GM21825 (cell line): ENCODE data around the gene PCK2.
A peak's percentile ranks its signal among the peaks of the same experiment; 100 is the strongest.

Experiments used
- ATAC-seq: cut with Tn5 transposase; IDR thresholded peaks from one replicate; pipeline ENCODE4 v1.9.1; 2021; ENCODE audit warnings: mild to moderate bottlenecking, moderate library complexity; ENCODE audit not compliant: unreplicated experiment

The PCK2 gene

DNA sequence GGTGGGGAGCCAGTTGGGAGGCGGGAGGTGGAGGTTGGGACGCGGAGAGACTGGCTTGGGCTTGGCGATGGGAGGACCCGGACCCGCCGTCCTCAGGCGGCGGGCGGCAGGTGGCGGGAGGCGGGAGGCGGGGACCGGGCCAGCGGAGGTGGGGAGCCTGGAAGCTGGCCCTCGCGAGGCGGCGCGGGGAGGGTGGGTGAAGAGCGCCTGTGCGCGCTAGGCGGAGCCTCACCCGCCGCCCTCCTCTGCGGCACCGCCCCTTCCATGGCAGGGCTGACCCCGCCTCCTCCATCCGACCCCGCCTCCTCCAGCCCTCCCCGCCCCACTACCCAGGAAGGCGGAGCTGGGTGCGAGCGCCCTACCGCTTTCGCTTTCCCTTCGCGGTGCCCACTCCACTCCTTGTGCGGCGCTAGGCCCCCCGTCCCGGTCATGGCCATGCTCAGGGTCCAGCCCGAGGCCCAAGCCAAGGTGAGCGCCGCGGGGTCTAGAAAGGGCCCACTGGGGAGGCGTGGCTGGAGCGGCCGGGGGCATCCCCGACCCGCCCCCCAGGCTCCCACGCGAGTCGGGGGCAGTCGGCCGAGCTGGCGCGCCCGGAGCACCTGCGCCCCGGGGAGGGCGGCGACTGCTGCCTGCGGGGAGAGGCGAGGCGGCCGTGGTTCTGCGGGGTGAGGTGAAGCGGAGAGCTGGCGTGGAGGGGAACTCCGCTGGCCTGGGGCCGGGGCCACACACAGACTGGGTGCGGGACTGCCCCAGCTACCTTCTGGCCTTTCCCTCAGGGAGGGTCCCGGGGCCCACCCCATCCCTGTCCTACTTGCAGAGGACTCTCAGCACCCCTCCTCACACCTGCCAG lies 41.9 kb downstream of the PCK2 start, which contains the start of gene PSME1:
Gene PSME1 (plus strand): TSS at position 361 of the 850 bp plus-strand sequence. CDS start 69 bp downstream, at position 430.
- ATAC-seq = peak; percentile 84

DNA sequence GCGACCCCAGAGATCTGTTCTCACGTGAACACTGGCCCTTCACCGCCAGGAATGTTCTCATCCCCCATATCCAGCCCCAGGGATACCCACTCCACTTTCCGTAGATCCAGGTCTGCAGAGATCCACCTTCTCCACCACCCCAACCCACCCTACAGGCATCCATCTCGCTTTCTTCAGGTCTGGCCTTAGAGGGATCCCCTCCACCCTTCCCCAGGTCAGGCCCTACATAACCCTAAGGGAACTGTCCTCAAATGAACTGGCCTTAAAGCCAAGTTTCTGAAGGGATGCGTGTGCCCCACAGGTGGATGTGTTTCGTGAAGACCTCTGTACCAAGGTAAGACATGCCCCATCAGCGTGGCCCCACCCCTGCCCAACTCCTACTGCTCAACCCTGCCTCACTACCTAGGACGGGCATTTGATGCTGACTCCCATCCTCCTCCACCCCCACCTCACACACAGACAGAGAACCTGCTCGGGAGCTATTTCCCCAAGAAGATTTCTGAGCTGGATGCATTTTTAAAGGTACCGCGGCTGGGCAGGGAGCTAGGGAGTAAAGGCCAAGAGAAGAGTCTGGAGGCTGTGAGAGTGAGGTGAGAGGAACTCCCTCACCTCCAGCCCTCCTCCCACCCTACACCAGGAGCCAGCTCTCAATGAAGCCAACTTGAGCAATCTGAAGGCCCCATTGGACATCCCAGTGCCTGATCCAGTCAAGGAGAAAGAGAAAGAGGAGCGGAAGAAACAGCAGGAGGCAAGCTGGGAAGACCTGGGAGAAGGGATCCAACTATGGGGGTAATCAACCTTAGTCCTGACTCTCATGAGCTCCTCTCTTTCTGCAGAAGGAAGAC lies 42.8 kb downstream of the PCK2 start:
- no peak for ATAC-seq

DNA sequence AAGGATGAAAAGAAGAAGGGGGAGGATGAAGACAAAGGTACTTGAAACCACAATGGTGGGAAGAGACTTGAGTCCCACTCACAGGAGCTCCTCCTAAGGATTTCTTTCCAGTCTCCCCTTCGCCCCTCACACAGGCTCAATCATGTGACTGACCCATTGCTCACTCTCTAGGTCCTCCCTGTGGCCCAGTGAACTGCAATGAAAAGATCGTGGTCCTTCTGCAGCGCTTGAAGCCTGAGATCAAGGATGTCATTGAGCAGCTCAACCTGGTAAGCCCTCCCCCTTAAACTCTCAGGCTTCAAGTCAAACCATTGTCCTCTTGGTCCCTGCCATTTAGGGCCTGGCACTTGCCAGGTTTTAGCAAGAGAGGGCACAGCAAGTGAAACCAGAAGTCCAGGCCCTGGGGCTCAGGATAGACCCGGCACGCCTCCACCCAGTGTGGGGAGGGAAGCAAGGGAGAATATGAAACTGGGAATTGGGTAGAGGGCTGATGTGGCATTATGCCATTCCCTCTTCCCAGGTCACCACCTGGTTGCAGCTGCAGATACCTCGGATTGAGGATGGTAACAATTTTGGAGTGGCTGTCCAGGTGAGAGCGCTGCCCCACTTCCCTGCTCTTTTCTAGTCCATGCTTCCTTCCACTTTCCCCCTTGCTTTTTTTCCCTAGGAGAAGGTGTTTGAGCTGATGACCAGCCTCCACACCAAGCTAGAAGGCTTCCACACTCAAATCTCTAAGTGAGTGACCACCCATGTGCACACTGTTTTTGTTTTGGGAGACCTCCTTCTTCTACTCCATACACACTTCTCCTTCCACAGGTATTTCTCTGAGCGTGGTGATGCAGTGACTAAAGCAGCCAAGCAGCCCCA lies 43.7 kb downstream of the PCK2 start:
- no peak for ATAC-seq

DNA sequence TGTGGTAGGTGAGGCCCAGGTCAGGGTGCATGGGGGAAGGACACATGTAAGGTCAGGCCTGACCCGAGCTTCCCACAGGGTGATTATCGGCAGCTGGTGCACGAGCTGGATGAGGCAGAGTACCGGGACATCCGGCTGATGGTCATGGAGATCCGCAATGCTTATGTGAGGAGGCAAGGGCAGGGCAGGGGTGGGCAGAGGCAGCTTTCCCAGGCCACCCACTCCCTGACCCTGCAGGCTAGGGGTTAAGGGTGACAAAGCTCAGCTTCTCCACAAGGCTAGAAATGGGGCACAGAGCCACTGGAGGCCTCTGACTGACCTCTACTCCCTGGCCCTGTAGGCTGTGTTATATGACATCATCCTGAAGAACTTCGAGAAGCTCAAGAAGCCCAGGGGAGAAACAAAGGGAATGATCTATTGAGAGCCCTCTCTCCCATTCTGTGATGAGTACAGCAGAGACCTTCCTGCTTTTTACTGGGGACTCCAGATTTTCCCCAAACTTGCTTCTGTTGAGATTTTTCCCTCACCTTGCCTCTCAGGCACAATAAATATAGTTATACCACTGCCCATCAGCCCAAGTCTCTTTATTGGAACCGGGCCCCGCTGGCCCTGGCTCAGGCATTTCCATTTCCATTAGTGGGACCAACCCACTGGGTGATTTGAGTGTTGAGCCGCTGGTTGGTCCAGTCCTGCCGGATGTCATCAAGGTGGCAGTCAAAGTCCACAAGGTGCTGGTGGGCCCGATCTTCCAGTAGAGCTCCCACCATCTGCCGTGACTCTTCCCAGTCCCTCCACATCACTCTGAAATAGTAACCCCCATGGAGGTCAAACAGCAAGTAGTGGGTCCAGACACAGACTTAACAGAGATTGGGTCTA lies 44.5 kb downstream of the PCK2 start:
- no peak for ATAC-seq

DNA sequence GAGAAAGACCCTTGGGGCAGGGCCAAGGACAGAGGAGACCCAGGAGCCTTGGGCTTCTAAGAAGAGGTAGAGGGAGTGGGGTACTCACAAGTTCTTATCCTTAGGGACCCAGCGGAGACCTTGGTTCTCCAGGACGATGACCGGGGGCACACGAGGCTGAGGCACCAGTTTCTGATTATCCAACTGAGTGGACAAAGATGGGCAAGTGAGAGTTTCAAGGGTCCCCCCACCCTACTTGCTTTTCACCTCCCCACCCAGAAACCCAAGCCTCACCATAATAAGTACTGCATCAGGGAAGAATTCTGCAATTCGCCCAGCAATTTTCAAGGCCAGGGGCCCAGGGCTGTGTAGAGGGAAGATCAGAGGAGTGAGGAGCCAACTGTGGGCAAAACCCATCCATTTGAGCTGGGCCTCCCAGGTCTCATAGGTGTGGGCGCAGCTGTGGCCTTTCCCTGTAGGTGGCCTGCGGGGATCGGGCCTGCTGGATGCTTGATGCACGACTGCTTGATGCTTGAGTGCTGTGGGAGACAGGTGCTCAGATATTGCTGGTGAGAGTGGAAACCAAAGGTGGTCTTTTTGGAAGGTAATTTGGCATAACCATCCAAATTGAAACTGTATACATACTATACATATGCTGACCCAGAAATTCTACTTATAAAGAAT lies 45.3 kb downstream of the PCK2 start:
- ATAC-seq = no peak

DNA sequence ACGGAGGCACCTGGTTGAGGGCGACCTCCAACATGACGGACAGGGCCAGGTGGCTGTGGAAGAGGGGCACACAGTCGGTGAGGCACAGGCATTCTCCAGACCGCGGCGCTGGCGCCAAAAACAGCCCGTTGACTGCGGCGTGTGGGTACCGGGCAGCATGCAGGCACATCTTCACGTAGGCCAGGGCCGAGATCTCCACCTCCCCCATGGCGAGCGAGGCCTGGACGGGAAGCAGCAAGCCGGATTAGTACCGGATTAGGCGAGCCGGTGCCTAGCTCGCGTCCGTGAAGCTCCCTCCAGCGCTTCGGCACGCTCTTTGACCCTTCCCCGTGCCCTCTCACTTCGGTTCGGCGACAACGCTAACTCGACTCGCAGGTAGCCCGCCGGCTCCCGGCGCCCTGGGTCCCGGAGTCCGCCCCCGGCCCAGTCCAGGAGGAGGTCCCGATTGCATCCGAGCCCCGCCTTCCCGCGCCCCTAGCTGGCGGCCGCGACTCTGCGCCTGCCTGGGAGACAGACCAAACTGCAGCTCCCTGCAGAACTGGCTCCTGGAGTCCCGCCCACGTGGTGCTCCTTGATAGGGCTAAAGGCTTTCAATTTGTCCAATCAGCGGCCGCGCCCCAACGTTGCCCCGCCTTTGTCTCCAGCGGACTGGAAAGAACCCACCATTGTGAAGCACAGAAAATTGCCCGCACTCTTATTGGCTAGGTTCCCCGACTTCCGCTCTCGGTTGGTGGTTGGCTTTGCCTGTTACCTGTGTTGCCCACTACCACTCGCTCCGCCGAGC lies 47.2 kb downstream of the PCK2 start, which contains the start of gene EMC9:
Gene EMC9 (minus strand): TSS at position 495 of the 784 bp plus-strand sequence. CDS start 287 bp downstream, at position 208.
- peak; percentile 78 for ATAC-seq

DNA sequence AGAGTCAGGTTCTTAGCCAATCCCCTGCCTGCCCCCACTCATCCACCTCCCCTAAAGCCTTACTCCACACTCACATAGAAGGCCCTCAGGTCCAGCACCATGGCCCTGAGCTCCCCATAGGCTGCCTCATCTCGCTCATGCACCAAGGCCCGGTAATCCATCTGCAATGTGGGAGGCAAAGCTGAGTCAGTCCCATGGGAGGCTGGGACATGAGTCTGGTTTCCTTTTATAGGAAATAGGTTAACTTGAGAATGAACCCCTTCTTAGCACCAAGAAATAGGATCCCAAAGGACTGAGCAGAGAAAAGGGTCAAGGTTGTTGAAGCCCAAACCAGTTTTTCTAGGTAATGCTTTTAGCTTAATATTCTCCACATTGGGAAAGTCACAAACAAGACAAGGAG lies 49.4 kb downstream of the PCK2 start:
- no peak for ATAC-seq

DNA sequence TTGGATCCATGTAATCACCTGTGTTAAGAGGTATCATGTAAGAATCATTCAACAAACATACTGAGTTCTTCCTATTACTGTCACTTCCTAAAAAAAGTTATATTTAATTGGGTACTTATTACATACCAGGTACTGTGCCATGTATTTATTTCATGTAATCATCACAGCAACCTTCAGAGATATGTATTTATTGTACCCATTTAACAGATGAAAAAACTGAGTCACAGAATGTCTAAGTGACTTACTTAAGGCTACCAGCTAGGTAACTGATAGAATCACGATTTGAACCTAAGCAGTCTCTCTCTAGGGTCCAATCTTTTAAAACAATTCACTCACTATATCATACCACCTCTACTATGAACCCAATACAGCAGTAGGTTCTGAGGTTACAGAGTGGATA lies 50.3 kb downstream of the PCK2 start:
- no peak for ATAC-seq

DNA sequence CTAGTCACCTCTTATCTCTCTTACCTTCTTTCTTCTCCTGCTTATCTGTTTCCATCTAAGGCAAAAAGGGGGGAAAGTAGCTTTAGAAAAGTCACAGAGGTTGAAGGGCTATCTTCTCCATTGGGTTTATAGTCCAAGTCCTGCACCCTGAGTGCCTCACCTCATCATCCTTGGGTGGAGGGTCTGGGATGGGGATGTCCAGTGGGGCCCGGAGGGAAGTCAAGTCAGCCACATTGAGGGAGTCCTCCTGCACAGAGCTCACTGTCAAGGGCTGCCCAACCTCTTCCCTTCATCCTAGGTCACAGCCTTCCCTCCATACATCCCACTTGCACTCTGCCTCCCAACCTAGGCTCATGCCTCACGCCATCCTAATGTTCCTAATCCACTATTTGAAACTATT lies 51.1 kb downstream of the PCK2 start:
- ATAC-seq = no peak

DNA sequence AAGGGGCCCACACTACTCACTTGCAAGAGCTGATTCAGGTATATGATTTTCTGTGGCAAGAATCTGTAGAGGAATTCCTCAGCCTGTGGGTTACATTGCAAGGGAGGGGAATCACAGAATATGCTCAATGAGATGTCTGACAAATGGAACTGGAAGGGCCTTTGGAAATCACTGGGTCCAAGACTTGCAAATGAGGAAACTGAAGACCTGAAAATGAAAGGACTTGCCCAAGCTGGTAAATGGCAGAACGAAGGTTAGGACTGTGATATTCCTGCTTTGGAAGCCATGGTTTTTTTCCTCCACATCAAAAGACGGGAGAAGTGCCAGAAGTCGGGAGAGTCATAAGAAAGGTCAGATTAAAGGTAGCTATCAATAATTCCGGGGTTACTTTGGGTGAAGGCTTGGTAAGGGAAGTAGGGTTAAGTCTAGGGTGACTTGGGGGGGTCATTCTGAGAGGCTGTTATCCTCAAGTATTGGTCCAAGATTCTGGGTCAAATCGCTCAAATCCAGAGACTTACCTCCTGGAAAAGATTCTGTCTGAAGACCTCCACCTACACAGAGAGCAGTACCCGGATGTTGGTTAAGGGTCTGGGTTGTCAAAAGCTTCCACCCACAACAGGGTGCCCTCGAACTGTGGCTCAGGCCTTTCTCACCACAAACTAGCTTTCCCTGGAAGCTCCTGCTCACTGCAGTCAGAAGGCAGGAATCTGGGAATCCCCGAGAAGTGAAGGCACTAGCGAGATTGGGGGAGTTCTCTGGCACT lies 51.8 kb downstream of the PCK2 start:
- no peak for ATAC-seq

DNA sequence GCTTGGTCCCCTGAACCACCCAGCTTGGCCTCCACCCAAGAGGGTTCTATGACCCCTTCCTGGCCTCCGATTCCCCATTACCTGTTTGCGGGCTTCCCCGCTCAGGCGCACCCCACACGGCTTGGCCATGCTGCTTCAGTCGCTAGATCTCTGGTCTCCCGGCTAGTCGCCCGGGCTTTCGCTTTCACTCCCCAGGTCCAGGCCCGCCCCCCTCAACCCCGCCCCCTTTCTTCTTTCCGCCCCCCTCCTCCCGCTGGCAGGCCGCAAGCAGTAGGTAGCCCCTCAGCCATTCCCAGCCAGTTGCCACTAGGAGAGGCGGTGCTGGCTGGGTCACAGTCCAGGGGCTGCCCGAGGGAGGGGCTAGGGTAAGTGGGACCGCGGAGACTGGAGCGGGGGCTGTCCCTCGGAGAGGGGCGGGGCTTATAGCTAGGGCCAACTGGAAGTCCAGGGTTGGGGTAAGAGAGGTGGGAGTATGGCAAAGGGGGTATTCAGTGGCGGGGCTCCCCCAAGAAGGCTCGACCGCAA lies 52.4 kb downstream of the PCK2 start, which contains the start of gene PSME2:
Gene PSME2 (minus strand): TSS at position 158 of the 525 bp plus-strand sequence. CDS start 29 bp downstream, at position 129.
- ATAC-seq = peak; percentile 57

DNA sequence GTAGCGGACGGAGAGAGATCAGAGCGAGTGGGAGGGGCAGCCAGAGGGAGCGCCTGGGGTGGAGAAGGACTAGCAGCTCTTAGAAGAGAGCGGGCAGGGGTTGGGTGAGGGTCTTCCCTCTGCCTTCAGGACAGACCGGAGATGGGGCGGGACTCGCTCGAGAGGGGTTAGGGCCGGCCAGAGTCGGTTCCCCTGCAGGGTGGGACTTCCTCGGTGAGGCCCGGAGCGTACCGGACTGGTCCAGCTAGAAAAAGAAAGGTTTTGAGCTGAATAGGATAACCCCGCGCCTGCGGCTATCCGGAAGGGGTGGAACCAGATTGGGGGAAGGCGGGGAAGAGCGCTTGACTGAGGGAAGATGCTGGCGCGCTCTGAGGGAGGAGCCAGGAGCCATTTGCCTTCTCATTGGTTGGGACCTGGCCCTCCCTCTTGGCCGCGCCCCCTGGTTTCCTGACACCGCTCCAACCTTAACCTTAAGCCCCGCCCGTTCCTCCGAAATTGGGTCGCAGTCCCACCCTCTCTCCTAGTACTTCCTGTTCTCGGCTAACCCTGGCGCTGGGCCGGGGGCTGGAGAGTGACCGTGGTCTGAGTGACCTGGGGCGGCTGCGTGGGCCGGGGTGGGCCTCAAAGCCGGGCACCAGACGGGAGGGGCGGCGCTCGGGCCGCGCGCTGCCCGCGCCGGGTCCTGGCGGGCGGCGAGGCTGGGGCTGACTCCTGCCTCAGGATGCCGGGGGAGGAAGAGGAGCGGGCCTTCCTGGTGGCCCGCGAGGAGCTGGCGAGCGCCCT lies 53.1 kb downstream of the PCK2 start, which contains the start of gene RNF31:
Gene RNF31 (plus strand): TSS at position 521 of the 783 bp plus-strand sequence. CDS start 201 bp downstream, at position 722.
- peak; percentile 74 for ATAC-seq

DNA sequence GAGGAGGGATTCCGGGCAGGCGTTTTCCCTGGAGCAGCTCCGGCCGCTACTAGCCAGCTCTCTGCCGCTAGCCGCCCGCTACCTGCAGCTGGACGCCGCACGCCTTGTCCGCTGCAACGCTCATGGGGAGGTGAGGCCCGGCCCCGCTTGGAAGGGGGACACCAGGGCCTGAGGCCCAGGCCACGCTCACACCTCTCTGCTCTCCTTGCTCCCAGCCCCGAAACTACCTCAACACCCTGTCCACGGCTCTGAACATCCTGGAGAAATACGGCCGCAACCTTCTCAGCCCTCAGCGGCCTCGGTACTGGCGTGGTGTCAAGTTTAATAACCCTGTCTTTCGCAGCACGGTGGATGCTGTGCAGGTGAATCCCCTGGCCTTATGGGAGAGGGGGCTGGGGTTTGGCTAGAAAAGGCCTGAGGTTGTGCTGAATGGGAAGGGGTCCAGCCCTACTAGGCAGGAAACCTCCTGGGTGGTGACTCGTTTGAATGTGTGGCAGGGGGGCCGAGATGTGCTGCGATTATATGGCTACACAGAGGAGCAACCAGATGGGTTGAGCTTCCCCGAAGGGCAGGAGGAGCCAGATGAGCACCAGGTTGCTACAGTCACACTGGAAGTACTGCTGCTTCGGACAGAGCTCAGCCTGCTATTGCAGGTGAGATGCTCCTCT lies 53.8 kb downstream of the PCK2 start:
- ATAC-seq = no peak

DNA sequence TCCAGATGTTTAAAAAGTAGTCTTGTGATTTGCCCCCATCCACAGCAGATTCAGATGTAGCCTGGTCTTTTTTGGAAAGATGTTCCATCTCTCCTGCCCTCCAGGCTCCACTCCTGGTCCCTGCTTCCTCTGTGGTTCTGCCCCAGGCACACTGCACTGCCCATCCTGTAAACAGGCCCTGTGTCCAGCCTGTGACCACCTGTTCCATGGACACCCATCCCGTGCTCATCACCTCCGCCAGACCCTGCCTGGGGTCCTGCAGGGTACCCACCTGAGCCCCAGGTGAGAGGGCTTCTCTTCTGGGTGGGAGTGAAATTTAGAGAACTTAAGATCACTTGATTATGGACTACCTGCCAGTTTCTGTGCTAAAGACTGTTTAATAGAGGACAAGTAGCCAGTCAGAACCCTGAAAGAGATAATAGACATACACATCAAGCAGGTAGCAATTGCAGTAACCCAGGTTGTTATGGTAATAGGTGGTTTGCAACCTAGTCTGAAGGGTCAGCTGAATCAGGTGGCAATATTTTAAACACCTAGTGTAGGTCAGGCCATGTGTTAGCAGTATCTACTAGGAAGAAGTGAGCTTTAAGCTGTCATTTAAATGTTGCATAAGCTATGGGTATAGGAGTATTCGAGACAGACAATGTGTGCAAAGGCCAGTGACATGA lies 55.3 kb downstream of the PCK2 start:
- no peak for ATAC-seq

DNA sequence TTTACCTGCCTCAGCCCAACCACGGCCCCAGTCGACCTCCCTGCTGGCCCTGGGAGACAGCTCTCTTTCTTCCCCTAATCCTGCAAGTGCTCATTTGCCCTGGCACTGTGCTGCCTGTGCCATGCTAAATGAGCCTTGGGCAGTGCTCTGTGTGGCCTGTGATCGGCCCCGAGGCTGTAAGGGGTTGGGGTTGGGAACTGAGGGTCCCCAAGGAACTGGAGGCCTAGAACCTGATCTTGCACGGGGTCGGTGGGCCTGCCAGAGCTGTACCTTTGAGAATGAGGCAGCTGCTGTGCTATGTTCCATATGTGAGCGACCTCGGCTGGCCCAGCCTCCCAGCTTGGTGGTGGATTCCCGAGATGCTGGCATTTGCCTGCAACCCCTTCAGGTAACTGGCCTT lies 56.0 kb downstream of the PCK2 start:
- ATAC-seq = no peak
